Calu3 (cell line): Measurements from ENCODE around the gene PPM1H. TPM values are rescaled to one million over a fixed set of nuclear protein-coding genes. Genes with fewer than 3 reads are reported as not detected.
"Not testable (repeated sequence)": the region's sequence is repeated elsewhere in the genome, so short reads cannot be mapped to it uniquely, and the experiment has no call there.

Experiments
- BruUV-seq: library from RNA; stranded (reverse); fragments of 400-500 nt; replicated peaks from 2 replicates; lab custom pipeline; 2021; lab: Mats Ljungman, UMichigan
- CTCF ChIA-PET: fragments of 300-600 bp; sonication (Branson Sonifier 250); formaldehyde crosslinking; loops from one replicate; lab custom pipeline; 2022; ENCODE audit warnings: antibody characterized with exemption; lab: Charles Lee
- DNase-seq: peaks from one replicate; pipeline ENCODE4 v3.0.0; 2022
- H3K27ac Mint-ChIP-seq: one replicate; pipeline ENCODE4 v1.8.0; 2022; ENCODE audit warnings: mixed read lengths; ENCODE audit not compliant: unreplicated experiment
- H3K27me3 Mint-ChIP-seq: one replicate; pipeline ENCODE4 v1.8.0; 2022; ENCODE audit warnings: mixed read lengths; ENCODE audit not compliant: unreplicated experiment
- H3K36me3 Mint-ChIP-seq: one replicate; pipeline ENCODE4 v1.8.0; 2022; ENCODE audit warnings: mild to moderate bottlenecking, moderate library complexity, mixed read lengths; ENCODE audit not compliant: insufficient read depth, unreplicated experiment
- H3K4me1 Mint-ChIP-seq: one replicate; pipeline ENCODE4 v1.8.0; 2022; ENCODE audit warnings: mild to moderate bottlenecking, low read depth, mixed read lengths; ENCODE audit not compliant: unreplicated experiment
- H3K4me3 Mint-ChIP-seq: one replicate; pipeline ENCODE4 v1.8.0; 2022; ENCODE audit warnings: mild to moderate bottlenecking, low read depth, moderate library complexity, mixed read lengths; ENCODE audit not compliant: unreplicated experiment
- H3K9me3 Mint-ChIP-seq: one replicate; pipeline ENCODE4 v1.8.0; 2022; ENCODE audit warnings: low read depth, mixed read lengths; ENCODE audit not compliant: unreplicated experiment
- intact Hi-C: fragments of 100-400 bp; cut with micrococcal nuclease; formaldehyde crosslinking; loops from one replicate; pipeline ENCODE4 v1.10.0; 2022; ENCODE audit not compliant: unreplicated experiment
- total RNA-seq: library from RNA; stranded (reverse); gene quantifications from 2 replicates; pipeline ENCODE4 v1.2.3, GENCODE V29; 2022
- TF ChIP-seq, protein P1 (sequence below): fragments of 200-600 bp; IDR thresholded peaks from one replicate; pipeline ENCODE4 v1.8.0; 2022; ENCODE audit warnings: antibody characterized with exemption; ENCODE audit not compliant: unreplicated experiment

PPM1H gene
- total RNA-seq, 1 experiment from 2014 or later = 36.7 TPM

DNA sequence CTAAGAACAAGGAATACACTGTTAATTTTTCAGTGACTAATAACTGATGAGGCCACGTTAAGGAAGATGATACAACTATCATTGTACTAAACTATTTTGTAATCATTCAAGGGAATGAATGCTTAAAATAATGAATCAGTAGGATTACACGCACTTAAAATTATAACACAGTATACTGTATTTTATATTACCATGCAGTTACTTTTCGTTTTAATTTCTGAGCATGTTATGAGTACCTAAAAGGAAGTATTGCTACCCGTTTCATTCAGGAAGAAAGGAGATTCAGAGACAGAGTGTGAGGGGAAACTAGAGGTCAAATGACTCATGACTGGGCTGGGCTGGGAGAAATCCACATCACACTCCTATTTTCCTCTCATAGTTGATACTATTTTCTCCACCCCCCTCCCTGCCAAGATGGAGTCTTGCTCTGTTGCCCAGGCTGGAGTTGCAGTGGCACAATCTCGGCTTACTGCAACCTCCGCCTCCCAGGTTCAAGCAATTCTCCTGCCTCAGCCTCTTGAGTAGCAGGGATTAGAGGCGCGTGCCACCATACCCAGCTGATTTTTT is 202.0 kb downstream of the PPM1H start:
- intact Hi-C loops = loop anchor here (1.0 to 2.0 kb wide), 3 partner anchors 18 to 128 kb away; no protein-coding TSS in a partner anchor
- H3K36me3 Mint-ChIP-seq = peaks cover 27% of the 10 kb centered on the region
- TF ChIP-seq, protein P1, sequence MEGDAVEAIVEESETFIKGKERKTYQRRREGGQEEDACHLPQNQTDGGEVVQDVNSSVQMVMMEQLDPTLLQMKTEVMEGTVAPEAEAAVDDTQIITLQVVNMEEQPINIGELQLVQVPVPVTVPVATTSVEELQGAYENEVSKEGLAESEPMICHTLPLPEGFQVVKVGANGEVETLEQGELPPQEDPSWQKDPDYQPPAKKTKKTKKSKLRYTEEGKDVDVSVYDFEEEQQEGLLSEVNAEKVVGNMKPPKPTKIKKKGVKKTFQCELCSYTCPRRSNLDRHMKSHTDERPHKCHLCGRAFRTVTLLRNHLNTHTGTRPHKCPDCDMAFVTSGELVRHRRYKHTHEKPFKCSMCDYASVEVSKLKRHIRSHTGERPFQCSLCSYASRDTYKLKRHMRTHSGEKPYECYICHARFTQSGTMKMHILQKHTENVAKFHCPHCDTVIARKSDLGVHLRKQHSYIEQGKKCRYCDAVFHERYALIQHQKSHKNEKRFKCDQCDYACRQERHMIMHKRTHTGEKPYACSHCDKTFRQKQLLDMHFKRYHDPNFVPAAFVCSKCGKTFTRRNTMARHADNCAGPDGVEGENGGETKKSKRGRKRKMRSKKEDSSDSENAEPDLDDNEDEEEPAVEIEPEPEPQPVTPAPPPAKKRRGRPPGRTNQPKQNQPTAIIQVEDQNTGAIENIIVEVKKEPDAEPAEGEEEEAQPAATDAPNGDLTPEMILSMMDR = no peak
- H3K4me1 Mint-ChIP-seq = peaks cover 60% of the 10 kb centered on the region
- DNase-seq = peak; percentile 74
- no peak overlapping the region for H3K4me3 Mint-ChIP-seq
- no peaks in the 10 kb centered on the region for H3K27me3 Mint-ChIP-seq
- CTCF ChIA-PET = interaction anchor here (0.7 to 1.5 kb wide), 2 partner anchors 52 to 61 kb away, joined by 3 to 4 read pairs; no protein-coding TSS in a partner anchor
- BruUV-seq = no TSS peak
- peak overlapping the region; percentile 97 for H3K27ac Mint-ChIP-seq
- no peaks in the 10 kb centered on the region for H3K9me3 Mint-ChIP-seq

DNA sequence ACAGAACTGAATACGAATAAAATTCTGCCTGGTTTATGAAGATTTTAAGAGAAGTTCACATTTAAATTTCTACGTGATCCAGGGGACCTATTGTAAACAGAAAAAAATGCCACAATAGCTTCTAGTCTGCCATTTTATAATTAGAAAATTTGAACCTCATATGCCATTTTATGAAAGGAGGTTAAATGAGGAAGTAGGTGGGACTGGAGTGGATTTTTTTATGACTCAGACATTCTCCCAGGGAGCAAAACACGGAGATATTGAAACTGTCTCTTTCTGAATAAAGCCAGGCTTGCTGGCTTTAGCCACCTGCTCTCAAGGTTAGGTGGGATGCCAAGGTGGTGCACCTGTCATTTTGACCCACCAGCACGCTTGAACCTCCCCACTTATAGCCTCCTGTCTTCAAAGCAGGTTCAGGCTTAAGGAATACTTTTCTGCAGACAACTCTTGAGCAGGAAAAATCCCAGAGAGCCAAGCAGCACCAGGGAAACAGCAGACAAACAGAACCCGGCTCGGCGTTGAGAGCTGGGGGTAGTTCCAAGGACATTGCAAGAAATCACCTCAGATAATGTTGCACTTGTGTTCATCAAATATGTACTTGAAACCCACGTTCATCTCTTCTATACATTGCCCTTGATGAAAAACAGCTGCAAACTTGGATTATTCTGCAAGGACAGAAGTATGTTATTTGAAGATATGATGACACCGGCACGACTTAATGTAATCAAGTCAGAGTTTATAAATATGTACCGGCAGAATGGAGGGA is 203.7 kb downstream of the PPM1H start:
- no peaks in the 10 kb centered on the region for H3K27me3 Mint-ChIP-seq
- H3K4me3 Mint-ChIP-seq = peak overlapping the region; percentile 37
- no peaks in the 10 kb centered on the region for H3K9me3 Mint-ChIP-seq
- H3K36me3 Mint-ChIP-seq = peaks cover 27% of the 10 kb centered on the region
- peaks cover 59% of the 10 kb centered on the region for H3K4me1 Mint-ChIP-seq
- H3K27ac Mint-ChIP-seq = peak overlapping the region; percentile 97
- no peak for DNase-seq
- CTCF ChIA-PET = interaction anchor here (1.5 to 2.0 kb wide), 2 partner anchors 13 to 54 kb away, joined by 3 to 7 read pairs; no protein-coding TSS in a partner anchor
- TF ChIP-seq, protein P1 = no peak
- TSS peak; percentile 90 for BruUV-seq
- intact Hi-C loops = no loop called here

DNA sequence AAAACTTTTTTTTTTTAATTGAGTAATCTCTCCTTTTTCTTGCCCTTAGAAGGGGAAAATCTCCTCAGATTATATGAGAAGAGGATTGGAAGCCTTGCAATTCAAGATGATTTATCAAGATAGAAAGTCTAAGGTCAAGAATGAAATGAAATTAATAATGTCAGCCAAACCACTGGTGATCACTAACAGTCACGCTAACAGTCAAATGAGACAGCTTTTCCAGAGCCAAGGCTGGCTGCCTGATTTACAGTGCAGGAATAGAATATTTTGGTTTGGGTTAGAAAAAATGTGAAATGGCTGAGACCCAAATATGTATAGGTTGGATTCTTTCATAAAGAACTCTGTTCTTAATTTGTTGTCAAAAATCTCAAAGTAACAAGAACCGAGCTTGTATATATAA is 204.3 kb downstream of the PPM1H start:
- no peaks in the 10 kb centered on the region for H3K9me3 Mint-ChIP-seq
- intact Hi-C loops = no loop called here
- CTCF ChIA-PET = interaction anchor here (2.0 kb wide), 1 partner anchor 13 kb away, joined by 7 read pairs; no protein-coding TSS in a partner anchor
- no peaks in the 10 kb centered on the region for H3K27me3 Mint-ChIP-seq
- peaks cover 27% of the 10 kb centered on the region for H3K36me3 Mint-ChIP-seq
- peaks cover 59% of the 10 kb centered on the region for H3K4me1 Mint-ChIP-seq
- no peak for DNase-seq
- no peak overlapping the region for H3K4me3 Mint-ChIP-seq
- no TSS peak for BruUV-seq
- H3K27ac Mint-ChIP-seq = peak overlapping the region; percentile 97
- TF ChIP-seq, protein P1 = no peak

DNA sequence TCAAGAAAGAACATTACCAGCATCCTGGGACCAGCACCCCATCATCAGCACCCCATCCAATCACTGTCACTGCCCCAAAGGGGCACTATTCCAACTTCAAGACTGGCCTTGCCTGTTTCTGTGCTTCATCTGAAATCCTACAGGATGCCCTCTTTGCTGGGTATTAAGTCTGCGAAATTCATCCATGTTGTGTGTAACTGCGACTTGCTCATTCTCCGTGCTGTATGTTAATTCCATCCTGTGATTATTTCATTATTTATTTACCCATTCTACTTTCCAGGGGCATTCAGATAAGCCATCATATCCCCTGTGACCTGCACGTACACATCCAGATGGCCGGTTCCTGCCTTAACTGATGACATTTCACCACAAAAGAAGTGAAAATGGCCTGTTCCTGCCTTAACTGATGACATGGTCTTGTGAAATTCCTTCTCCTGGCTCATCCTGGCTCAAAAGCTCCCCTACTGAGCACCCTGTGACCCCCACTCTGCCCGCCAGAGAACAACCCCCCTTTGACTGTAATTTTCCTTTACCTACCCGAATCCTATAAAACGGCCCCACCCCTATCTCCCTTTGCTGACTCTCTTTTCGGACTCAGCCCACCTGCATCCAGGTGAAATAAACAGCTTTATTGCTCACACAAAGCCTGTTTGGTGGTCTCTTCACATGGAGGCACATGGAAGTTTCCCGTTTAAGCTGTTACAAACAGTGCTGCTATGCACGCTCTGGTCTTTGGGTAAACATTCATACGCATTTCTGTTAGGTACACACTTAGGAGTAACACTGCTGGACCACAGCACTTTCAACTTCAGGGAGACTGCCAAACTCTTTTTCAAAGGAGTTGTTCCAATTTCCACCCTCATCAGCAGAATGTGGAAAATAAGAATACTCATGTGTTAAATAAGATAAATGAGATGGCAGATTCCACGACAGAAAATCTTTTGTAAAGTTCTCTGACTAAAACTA is 205.1 kb downstream of the PPM1H start:
- DNase-seq, BruUV-seq, CTCF ChIA-PET, intact Hi-C loops, H3K9me3 Mint-ChIP-seq, H3K4me3 Mint-ChIP-seq, H3K27me3 Mint-ChIP-seq: not testable (repeated sequence)
- H3K4me1 Mint-ChIP-seq = peaks cover 59% of the 10 kb centered on the region
- H3K27ac Mint-ChIP-seq = peak overlapping the region; percentile 27
- H3K36me3 Mint-ChIP-seq = peaks cover 28% of the 10 kb centered on the region
